Skin epidermis (tissue), 12 donors: ENCODE measurements around the gene KCNJ6.
"Not testable (repeated sequence)": the region's sequence is repeated elsewhere in the genome, so short reads cannot be mapped to it uniquely, and the experiment has no call there.

ENCODE experiments used
- H3K27ac ChIP-seq, 21 experiments: fragments of 200-600 bp; sonication (generic) in 11 of 21; one replicate each; pipeline ENCODE4 v1.5.0; 2020; ENCODE audit warnings: mild to moderate bottlenecking in 3 of 21, inconsistent platforms in 2 of 21, moderate library complexity in 2 of 21
- H3K4me3 ChIP-seq, 7 experiments: fragments of 200-600 bp; sonication (generic) in 2 of 7; one replicate each; pipeline ENCODE4 v1.5.0; 2020; ENCODE audit warnings: inconsistent platforms in 2 of 7, mild to moderate bottlenecking in 2 of 7, moderate library complexity in 1 of 7

The KCNJ6 gene

DNA sequence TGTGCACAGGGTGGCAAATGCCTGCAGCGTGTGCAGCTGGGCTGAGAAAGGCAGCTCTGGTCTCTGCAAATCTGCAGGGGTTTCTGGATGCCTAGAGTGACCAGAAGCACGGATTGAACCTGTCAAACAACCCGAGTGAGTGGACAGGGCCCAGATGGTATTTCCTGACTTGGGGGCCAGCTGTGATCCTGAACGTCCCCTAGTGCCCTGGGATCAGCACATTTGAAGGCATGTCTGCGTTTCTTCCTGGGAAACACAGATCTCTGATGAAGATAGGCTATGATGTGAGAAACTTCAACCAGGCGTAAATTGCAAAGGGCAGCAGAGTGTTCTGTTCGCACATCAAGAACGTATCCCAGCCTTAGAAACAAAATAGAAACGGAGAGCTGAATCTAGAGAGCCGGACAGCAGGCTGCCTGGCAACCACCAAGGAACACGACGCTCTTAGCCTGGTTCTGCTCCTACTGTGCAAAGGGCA is 163.1 kb downstream of the KCNJ6 start:
- Histone ChIP-seq H3K27ac (no peak overlapping the region), H3K4me3 (no peak overlapping the region)

DNA sequence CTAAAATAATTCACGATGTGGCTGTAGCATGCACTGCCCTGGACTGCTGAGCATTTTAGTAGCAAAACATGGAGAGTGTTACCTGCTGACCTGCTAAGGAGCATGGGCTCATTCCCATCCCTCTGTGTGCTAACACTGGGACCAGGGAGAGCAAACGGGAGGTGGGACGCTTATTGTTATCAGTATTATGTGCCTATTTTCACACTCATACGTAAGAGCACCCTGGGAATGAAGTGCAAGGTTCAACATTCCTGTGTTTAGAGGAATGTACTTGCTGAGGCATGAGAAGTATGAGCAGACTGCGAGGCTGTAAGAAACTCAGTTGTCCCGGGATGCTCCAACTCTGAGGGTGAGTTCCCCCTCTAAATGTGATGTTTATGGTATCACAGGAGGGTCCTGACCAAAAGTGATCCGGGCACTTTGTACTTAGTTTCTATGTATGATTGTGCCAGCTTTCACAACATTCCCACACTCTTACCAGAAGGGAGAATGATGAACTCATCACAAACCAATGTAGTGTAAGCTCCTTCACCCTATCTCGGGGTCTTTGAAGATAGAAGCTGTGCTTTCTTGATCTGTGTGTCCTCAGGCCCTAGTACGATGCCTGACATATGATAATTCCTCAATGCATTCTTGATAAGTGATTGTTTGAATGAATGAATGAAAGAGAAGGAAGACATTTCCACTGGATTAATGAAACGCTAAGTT is 164.8 kb downstream of the KCNJ6 start:
- Histone ChIP-seq H3K27ac (no peak overlapping the region), H3K4me3 (no peak overlapping the region)

DNA sequence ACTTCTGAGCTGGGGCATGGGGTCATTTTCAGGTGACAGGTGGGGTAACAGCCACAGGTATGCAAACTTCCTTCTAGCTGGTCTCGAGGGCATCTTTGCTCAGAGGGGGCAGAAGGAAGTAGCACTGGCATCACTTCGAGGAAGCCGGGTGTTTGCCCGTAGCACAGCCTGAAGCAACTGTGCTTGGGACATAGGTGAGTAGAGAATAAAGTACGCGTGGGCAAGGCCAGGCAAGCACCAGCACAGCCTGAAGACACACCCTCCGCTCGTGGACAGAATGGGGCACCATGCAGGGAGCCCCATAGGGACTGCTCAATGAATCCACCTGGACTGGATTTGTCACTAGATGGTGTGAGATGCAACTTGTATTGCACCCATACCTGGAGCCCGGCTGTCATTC is 167.1 kb downstream of the KCNJ6 start:
- H3K27ac ChIP-seq = no peak overlapping the region
- H3K4me3 ChIP-seq = no peak overlapping the region

DNA sequence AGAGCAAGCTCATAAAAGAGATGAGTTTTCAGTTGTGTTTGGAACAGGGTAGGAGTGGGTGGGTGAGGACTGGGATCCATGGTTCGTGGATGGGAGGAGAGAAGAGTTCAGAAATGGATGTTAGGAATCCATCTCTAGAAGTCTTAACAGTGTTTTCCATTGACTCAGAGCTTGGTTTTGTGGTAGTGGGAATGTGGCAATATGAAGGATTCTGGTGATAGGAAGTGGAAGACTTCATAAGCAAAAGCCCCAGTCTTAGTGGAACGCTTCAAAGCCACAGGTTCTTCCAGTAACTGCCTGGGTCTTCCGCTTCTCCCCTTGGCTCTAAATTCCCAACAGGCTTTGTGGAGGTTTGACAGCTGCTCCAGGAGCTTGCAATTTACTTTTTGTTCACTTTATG is 167.9 kb downstream of the KCNJ6 start:
- no peak overlapping the region for H3K4me3 ChIP-seq
- H3K27ac ChIP-seq = no peak overlapping the region

DNA sequence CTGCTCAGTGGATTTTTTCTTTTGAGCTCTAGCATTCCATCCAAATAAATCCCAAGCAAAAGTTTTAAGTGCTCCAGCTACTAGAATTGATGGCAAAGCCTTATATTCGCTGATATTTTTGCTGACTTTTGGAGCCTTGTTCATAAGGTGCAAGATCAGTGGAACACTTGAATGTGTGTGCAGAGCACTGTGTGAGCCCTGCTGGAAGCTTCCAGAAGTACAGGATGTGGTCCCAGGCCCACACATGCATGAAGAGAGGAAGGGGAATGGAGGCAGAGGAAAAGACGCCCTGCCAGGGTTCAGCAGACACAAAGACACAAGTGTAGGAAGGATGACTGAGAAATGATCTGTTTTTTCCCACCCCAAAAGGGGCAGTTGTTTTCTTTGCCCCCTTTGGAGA is 169.4 kb downstream of the KCNJ6 start:
- Histone ChIP-seq H3K27ac (no peak overlapping the region), H3K4me3 (no peak overlapping the region)

DNA sequence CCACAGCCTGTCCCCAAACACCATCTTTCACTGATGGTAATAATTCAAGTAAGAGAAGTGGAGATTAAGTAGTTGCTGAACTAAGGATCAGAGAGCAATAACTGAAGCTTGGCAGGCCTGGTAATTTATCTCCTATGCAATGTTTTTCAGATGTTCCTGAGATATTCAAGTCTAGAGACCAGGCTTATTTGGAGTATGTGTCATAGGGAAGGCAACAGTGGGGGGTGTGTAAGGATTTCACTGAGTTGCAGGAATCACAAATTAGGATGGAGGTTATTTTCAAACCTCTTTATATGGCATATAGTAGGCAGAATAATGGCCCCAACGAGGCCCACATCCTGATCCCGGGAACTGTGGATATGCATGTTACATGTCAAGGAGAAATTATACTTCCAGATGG is 171.7 kb downstream of the KCNJ6 start:
- Histone ChIP-seq H3K4me3 (no peak overlapping the region), H3K27ac (no peak overlapping the region)

DNA sequence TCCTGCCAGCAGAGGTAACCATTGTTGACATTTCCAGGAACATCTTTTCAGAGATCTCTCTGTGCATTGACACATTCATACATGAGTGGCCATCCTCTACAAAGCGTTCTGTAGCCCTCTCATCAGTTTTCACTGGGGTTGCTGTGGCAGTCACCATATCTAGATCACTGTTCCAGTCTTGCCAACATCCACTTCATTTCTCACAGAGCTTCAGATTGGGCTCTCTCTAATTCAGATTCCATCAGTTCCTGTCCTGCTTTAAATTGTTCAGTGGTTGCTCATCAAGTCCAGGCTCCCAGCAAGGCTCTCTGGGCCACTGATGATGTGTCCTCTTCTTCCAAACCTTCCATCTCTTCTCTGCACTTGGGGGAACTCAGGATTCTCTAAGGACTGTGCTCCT is 173.7 kb downstream of the KCNJ6 start:
- Histone ChIP-seq H3K4me3 (no peak overlapping the region), H3K27ac (no peak overlapping the region)

DNA sequence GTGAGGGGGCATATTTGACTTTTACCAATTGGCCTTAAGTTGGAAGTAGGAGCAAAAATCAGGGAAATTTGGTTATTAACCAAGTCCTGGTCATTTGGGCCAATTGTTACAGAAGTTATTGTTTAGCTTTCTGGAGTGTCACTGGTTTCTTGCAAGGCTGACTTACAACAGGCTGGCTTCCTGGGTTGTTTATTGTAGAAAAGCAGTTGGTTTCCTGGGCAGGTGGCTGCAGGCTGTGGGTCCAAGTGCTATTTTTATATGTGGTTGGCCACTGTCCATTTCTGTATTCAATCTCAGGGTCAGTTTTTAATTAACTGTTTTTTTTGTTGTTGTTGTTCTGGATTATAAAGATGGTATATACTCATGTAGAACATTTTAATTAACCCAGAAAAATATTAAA is 174.1 kb downstream of the KCNJ6 start:
- Histone ChIP-seq H3K4me3 (no peak overlapping the region), H3K27ac (no peak overlapping the region)

DNA sequence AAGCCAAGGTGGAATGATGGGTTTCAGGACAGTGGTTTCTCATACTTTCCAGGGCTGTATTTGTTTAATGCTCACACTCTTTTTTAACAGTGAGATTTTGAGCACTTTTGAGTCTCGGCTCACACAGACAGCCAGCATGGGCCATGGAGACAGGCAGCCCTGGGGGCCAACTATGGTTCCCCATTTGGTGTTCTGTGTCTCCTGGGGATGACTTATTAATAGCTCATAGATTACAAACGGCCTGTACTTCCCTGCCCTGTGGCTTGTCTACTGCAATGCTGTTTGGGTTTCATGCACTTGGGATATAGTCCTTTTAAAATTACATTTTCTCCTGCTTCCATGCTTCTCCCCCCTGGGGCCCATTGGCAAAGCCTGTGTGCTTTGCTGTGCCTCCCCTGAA is 178.3 kb downstream of the KCNJ6 start:
- no peak overlapping the region for H3K27ac ChIP-seq
- no peak overlapping the region for H3K4me3 ChIP-seq

DNA sequence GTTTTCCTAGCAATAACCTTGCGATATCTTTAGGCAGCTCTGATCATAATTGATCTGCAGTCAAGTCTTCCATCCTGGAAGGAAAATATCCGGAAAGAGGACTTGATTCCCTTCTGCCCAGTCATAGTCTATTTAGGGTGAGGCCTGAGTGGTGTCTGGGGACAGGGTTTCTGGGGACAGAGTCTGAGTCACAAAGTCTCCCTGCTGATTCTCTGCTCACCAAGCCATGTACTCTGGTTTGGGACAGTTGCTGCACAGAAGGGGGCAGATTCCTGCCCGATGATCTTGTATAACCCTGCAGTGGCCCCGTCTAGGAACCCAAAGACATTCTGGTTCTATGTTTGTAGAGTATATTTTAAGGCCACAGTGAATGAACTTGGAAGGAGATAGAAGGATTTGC is 178.8 kb downstream of the KCNJ6 start:
- no peak overlapping the region for H3K27ac ChIP-seq

DNA sequence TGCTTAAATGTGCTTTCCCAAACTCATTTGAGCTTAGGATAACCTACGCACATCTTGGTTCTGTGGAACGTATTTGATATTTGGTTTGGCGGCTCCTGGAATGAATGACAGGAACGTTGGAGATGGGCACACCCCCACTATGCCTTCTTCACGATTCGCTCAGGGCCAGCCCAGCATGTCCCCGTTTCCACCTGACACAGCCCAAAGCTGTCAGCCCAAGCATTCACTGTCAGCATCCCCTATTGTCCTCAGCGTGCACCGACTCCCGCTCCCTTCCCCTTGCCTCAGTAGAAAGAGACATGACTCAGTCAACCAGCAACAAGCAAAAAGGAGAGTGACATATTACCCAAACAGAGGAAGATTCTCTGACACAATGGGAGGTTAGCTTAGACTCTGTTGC is 181.4 kb downstream of the KCNJ6 start:
- no peak overlapping the region for H3K4me3 ChIP-seq

More for the DNA sequence above, 178.8 kb downstream of the KCNJ6 start:
- no peak overlapping the region for H3K4me3 ChIP-seq

DNA sequence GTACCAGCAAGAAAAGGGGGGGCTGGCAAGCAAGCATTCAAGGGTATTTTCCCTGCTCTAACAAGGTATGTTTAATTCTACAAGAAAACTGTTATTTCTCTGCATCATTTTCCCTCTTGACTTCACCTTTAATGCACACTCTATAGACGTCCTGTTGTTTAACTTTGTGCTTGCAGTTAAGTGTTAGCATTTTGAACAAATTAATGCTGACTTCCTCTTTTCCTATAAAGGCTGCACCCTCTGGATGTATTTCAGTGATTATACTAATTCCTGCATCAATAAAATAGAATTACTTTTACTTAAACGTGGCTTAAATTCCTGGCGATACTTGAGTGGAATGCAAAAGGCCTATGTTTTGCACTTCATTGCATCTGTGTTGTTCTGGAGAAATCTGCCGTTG is 183.3 kb downstream of the KCNJ6 start:
- H3K4me3 ChIP-seq = no peak overlapping the region
- H3K27ac ChIP-seq = no peak overlapping the region

More for the DNA sequence above, 181.4 kb downstream of the KCNJ6 start:
- H3K27ac ChIP-seq = no peak overlapping the region

DNA sequence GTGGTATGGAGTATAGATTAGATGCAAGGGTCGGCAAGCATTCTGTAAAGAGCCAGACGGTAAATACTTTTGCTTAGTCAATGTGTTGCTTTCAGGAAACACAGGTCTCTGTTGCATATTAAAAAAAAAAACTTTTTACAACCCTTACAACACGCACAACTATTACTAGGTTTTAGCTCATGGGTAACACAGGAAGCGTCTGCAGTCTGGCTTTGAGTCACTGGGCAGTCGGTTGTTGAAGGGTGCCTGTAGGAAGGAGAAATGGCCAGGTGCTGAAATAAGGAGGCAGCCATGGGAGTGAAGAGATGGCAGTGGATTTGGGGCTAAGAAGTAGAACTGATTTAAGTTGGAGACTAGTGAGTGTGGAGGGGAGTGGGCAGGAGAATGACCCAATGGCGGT is 192.1 kb downstream of the KCNJ6 start:
- Histone ChIP-seq H3K4me3 (no peak overlapping the region), H3K27ac (no peak overlapping the region)

DNA sequence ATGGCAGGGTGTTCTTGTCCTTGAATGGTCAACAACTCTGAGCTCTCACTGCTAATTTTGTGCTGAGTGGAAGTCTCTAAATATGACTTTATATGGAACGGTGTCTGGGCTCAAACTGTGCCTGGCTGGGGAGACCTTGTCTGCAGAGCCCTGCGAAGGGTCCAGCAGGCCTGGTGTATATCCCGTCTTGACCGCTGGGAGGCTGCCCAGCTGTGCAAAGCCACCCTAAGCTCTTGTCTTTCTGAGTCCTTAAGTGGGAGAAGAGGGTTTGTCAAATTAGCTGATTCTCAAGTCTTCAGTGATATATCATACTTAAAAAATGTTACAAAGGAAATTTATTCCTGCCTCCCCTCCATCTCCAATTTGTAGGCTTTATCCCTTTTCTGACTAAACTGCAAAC is 198.7 kb downstream of the KCNJ6 start:
- no peak overlapping the region for H3K4me3 ChIP-seq
- no peak overlapping the region for H3K27ac ChIP-seq

DNA sequence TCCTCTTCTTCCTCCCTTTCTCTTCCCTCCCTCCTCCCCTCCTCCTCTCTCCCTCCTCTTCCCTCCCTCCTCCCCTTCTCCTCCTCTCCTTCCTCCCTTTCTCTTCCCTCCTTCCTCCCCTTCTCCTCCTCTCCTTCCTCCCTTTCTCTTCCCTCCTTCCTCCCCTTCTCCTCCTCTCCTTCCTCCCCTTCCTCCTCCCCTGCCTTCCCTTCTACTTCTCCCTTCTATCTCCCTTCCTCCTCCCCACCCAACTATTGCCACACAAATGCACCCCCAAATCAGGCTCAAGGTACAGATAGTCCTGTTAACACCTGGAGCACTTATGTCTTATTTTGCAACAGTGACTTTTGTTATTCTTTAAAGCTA is 203.7 kb downstream of the KCNJ6 start:
- H3K4me3 ChIP-seq = not testable (repeated sequence)

DNA sequence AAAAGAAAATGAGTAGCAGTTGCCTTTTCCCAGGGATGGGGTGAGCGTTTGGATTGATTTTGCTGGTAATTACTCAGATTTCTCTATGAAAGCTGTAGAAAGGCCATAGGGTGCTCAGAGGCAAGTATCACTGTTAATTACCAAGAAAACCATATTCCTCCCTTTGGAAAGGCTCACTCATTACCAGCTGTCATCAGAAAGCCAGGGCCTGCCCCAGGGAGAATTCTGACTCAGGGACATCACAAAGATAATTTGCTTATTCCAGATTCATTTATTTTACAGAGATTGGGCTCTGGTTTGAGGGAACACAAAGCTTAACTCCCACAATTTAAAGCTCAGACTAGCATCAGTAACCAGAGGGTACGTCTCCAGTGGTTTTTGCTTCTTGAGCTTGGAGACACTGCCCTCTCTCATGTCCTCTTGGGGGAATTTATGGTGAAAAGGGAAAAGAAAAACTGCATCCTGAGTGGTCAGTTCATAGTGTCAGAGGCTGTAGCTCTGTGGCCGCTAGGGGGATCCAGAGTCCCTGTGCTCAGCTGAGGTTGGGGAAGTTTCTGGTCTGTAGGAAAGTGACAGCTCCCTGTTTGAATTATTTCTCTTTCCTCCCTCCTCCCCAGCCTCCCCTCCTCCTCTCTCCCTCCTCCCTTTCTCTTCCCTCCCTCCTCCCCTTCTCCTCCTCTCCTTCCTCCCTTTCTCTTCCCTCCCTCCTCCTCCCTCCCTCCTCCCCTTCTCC is 204.3 kb downstream of the KCNJ6 start:
- H3K4me3 ChIP-seq = no peak overlapping the region
- H3K27ac ChIP-seq = no peak overlapping the region

More for the DNA sequence above, 203.7 kb downstream of the KCNJ6 start:
- not testable (repeated sequence) for H3K27ac ChIP-seq

DNA sequence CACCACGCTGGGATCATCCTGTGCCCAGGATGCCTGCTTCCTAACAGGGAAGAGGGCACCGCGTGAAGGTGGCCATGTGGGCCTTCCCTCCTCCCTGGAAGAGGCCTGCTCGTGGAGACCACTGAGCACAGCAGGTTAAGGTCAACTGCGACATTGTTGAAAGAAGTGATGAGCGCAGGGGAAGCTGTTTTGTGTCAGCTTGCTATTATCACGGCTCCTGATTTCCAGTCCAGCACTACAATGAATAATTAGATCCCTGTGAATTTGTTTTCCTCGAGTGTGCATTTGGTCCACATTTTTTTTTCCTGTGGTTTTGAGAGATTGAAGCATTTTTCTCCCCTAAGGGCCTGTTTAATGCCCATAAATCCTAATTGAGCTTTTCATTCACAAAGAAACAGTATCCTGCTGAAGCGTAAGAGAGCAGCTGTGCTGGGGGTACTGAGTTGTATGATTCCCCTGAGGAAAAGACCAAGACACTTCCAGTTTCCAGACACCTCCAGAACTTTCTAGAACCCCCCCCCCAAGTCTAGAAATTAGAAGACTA is 204.9 kb downstream of the KCNJ6 start:
- Histone ChIP-seq H3K4me3 (no peak overlapping the region), H3K27ac (no peak overlapping the region)

DNA sequence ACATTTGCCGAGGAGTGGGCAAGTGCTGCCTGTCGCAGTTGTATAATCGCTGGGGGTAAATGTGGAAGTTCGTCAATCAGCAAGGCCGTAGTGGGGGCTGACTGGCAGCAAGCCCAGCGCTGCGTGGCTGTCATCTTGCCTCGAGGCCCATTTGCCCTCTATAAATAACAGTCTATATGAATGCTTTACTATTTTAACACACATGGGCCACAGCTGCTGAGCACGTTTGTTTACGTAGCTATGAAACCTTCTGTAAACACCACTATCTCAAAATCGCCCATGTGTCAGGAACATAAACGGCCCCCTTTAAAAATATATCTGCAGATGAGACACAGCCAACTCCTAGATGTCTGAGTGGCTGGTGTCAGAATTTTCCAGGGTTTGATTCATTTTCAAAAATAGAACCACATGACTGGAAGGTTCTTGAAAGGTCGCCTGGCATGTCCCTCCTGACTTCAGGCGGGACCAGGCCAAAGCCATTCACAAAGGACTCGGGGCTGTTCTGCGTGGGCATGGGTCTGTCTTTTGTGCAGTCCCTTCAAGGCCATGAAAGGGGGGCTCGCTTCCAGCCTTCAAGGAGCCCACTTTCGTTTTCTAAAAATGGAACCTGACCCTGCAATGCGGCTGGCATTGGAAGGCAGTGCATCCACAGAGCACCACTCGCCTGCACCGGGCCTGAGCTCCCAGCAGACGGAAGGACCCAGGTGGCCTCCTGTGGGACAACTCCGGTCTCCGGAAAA is 205.5 kb downstream of the KCNJ6 start:
- H3K27ac ChIP-seq = no peak overlapping the region
- H3K4me3 ChIP-seq = no peak overlapping the region

DNA sequence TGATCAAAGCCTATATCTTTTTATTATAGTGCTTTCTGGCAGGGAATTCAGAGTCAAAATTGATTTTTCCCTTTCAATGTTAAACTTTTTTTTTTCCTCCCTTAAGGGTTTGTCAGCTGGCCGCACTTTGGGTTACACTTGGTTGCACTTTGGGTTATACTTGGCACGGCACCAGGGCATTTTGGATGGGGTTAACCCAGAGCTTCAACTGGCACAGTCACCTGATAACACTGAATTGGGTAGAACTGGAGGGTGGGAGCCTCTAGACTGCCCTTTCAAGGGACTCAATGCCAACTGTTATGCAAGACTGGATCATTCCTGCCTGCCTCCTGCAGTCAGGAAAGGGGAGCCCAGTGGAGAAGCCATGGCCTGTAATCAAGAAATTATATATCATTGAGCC is 211.5 kb downstream of the KCNJ6 start:
- no peak overlapping the region for H3K27ac ChIP-seq

DNA sequence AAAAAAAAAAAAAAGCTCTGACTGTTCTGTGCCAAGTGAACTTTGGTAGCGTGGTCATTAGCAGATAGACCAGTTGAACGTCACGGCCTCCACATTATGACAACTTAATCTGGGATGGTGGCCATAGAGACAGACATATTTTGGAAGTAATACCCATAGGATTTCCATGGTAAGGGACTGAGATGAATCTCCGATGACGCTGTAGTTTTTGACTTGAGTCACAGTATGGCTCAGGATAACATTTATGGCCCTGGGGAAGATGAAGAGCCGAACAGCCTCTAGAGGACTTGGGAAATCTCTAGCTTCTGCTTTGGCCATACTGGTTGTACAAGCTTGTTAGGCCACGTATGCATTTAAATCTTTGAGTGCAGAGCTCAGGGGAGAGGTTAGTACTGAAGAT is 214.0 kb downstream of the KCNJ6 start:
- no peak overlapping the region for H3K27ac ChIP-seq

More for the DNA sequence above, 211.5 kb downstream of the KCNJ6 start:
- H3K4me3 ChIP-seq = no peak overlapping the region

More for the DNA sequence above, 214.0 kb downstream of the KCNJ6 start:
- no peak overlapping the region for H3K4me3 ChIP-seq
